ENCODE results near the gene LRP8.

DNA sequence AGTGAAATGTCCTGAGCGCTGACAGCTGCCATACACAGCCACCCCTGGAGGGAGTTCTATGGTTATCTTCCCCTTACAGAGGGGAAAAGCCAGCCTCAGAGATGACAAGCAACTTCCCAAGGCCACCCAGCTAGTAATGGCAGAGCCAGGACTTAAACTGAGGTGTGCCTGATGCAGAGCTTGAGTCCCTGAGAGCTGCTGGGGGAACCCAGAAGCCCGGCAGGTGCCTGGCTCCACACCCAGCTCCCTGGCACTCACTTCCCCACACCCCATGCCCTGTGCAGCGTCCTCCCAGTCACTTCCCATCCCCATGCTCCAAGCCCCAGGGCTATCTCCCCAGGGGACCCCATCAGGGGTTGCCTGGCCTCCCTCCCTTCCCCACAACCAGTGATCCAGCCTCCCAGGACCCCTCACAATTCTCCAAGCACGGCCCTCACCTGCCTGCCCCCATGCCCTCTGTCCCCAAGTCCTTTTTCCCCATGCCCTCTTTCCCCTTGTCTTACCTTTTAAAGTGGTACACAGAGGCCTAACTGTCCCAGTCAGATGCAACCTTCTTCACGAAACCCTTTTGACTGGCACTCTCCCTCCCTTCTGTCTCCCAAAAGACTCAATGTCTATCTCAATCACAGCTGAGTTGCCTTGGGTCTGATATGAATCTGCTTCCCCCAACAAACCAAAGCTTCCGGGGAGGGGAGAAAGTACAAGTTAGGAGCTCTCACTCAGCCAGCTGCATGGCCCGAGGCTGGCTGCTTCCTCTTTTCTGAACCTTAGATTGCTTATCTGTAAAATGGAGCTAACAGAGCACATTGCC, 39.8 kb upstream of the LRP8 start:
- TF ChIP-seq POLR2AphosphoS5 (IDR thresholded peaks at IDR 0.05; ENCODE audit: low read depth, low read length) (no peak), REST (IDR thresholded peaks at IDR 0.05; ENCODE audit: low read depth) (no peak), CTCF (IDR thresholded peaks at IDR 0.05 in 2 of 3, conservative IDR thresholded peaks at IDR 0.05 in 1 of 3; ENCODE audit: borderline replicate concordance in 1 of 3, insufficient read depth in 1 of 3, low read depth in 2 of 3, low read length in 2 of 3) (no peak), POLR2A (IDR thresholded peaks at IDR 0.05; ENCODE audit: borderline replicate concordance, extremely low read depth, insufficient read depth, insufficient read length) (no peak), MAX (IDR thresholded peaks at IDR 0.05) (no peak), CEBPB (IDR thresholded peaks at IDR 0.05; ENCODE audit: low read depth) (no peak), YY1 (IDR thresholded peaks at IDR 0.05; ENCODE audit: extremely low read depth, insufficient replicate concordance, low read depth, low read length) (no peak), ZFX (IDR thresholded peaks at IDR 0.05) (no peak), ATF3 (IDR thresholded peaks at IDR 0.05) (no peak), EZH2 (IDR thresholded peaks at IDR 0.05) (no peak), JUND (IDR thresholded peaks at IDR 0.05) (no peak), FOSL1 (IDR thresholded peaks at IDR 0.05; ENCODE audit: low read depth) (no peak)
- TF ChIP-seq, protein P1, sequence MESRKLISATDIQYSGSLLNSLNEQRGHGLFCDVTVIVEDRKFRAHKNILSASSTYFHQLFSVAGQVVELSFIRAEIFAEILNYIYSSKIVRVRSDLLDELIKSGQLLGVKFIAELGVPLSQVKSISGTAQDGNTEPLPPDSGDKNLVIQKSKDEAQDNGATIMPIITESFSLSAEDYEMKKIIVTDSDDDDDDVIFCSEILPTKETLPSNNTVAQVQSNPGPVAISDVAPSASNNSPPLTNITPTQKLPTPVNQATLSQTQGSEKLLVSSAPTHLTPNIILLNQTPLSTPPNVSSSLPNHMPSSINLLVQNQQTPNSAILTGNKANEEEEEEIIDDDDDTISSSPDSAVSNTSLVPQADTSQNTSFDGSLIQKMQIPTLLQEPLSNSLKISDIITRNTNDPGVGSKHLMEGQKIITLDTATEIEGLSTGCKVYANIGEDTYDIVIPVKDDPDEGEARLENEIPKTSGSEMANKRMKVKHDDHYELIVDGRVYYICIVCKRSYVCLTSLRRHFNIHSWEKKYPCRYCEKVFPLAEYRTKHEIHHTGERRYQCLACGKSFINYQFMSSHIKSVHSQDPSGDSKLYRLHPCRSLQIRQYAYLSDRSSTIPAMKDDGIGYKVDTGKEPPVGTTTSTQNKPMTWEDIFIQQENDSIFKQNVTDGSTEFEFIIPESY (IDR thresholded peaks at IDR 0.05; ENCODE audit: extremely low read depth, insufficient replicate concordance, low read length), result no peak
